Ectodermal cell (in vitro differentiated cells): Measurements from ENCODE around the gene RHBDL1.
"Not testable (repeated sequence)": the region's sequence is repeated elsewhere in the genome, so short reads cannot be mapped to it uniquely, and the experiment has no call there.

Source experiments
- H3K27ac ChIP-seq: 2 replicates; pipeline ENCODE4 v1.7.0; 2013; ENCODE audit warnings: mild to moderate bottlenecking, low read depth, low read length; ENCODE audit not compliant: insufficient read depth, poor library complexity, severe bottlenecking
- H3K27me3 ChIP-seq: 2 replicates; pipeline ENCODE4 v1.7.0; 2013; ENCODE audit warnings: mild to moderate bottlenecking, low read length; ENCODE audit not compliant: insufficient read depth, control insufficient read depth, poor library complexity, severe bottlenecking
- H3K36me3 ChIP-seq: one replicate; pipeline ENCODE4 v1.7.0; 2013; ENCODE audit warnings: low read length; ENCODE audit not compliant: control insufficient read depth, insufficient read depth
- H3K4me1 ChIP-seq: one replicate; pipeline ENCODE4 v1.7.0; 2013; ENCODE audit warnings: low read length; ENCODE audit not compliant: control insufficient read depth, insufficient read depth
- H3K4me3 ChIP-seq: 2 replicates; pipeline ENCODE4 v1.7.0; 2013; ENCODE audit warnings: low read depth, low read length, control low read depth; ENCODE audit not compliant: insufficient read depth
- H3K9me3 ChIP-seq: 2 replicates; pipeline ENCODE4 v1.7.0; 2013; ENCODE audit warnings: mild to moderate bottlenecking, low read length, moderate library complexity; ENCODE audit not compliant: control insufficient read depth
- WGBS, 2 experiments: methylation state at CpG; one replicate each; pipeline ENCODE4 v1.1.7; 2013; ENCODE audit warnings: missing lambda C conversion rate in 2 of 2; 5-methylcytosine and 5-hydroxymethylcytosine counted together

Gene RHBDL1

GRCh38 chr16:707062-707538 is 31.6 kb downstream of the RHBDL1 start:
- H3K4me1 ChIP-seq = peaks cover 37% of the 10 kb centered on the region
- no peak overlapping the region for H3K27ac ChIP-seq
- no peak overlapping the region for H3K4me3 ChIP-seq
- no peaks in the 10 kb centered on the region for H3K36me3 ChIP-seq
- no peaks in the 10 kb centered on the region for H3K9me3 ChIP-seq
- 44 to 47% methylated on average over 14 of the region's 14 CpGs for WGBS, 2 experiments
- H3K27me3 ChIP-seq = peaks cover 94% of the 10 kb centered on the region

- no peaks in the 10 kb centered on the region for H3K36me3 ChIP-seq
- H3K9me3 ChIP-seq = no peaks in the 10 kb centered on the region
- no peak overlapping the region for H3K27ac ChIP-seq
- 61 to 71% methylated on average over 3 of the region's 3 CpGs for WGBS, 2 experiments
- H3K4me1 ChIP-seq = peaks cover 37% of the 10 kb centered on the region
- no peak overlapping the region for H3K4me3 ChIP-seq
- peaks cover 93% of the 10 kb centered on the region for H3K27me3 ChIP-seq
These were observed 32.5 kb downstream of the RHBDL1 start for GRCh38 chr16:708019-708418.

- Histone ChIP-seq H3K9me3 (no peaks in the 10 kb centered on the region), H3K27ac (no peak overlapping the region), H3K27me3 (peaks cover 90% of the 10 kb centered on the region), H3K4me1 (peaks cover 37% of the 10 kb centered on the region), H3K36me3 (no peaks in the 10 kb centered on the region), H3K4me3 (no peak overlapping the region)
- 76 to 84% methylated on average over 3 of the region's 4 CpGs for WGBS, 2 experiments
These were observed 33.5 kb downstream of the RHBDL1 start for GRCh38 chr16:708959-709358.

GRCh38 chr16:709566-710499 is 34.4 kb downstream of the RHBDL1 start:
- peaks cover 39% of the 10 kb centered on the region for H3K4me1 ChIP-seq
- peaks cover 88% of the 10 kb centered on the region for H3K27me3 ChIP-seq
- H3K27ac ChIP-seq = peak overlapping the region; percentile 89
- H3K4me3 ChIP-seq = no peak overlapping the region
- WGBS, 2 experiments = 40 to 42% methylated on average over 30 of the region's 30 CpGs
- H3K36me3 ChIP-seq = no peaks in the 10 kb centered on the region
- H3K9me3 ChIP-seq = no peaks in the 10 kb centered on the region

- 84 to 85% methylated on average over 21 of the region's 21 CpGs for WGBS, 2 experiments
- H3K4me1 ChIP-seq = peaks cover 36% of the 10 kb centered on the region
- no peak overlapping the region for H3K4me3 ChIP-seq
- peak overlapping the region; percentile 89 for H3K27ac ChIP-seq
- no peaks in the 10 kb centered on the region for H3K36me3 ChIP-seq
- peaks cover 80% of the 10 kb centered on the region for H3K27me3 ChIP-seq
- no peaks in the 10 kb centered on the region for H3K9me3 ChIP-seq
These were observed 35.1 kb downstream of the RHBDL1 start for GRCh38 chr16:710500-711075.

GRCh38 chr16:711084-711483 is 35.6 kb downstream of the RHBDL1 start:
- Histone ChIP-seq H3K36me3 (no peaks in the 10 kb centered on the region), H3K9me3 (no peaks in the 10 kb centered on the region), H3K27me3 (peaks cover 75% of the 10 kb centered on the region), H3K4me3 (no peak overlapping the region), H3K4me1 (peaks cover 36% of the 10 kb centered on the region), H3K27ac (no peak overlapping the region)
- WGBS, 2 experiments = 85 to 87% methylated on average over 12 of the region's 12 CpGs

- Histone ChIP-seq H3K4me3 (no peak overlapping the region), H3K27ac (no peak overlapping the region), H3K9me3 (no peaks in the 10 kb centered on the region), H3K36me3 (no peaks in the 10 kb centered on the region), H3K27me3 (peaks cover 69% of the 10 kb centered on the region), H3K4me1 (peaks cover 35% of the 10 kb centered on the region)
- 18 to 21% methylated on average over 23 to 25 of the region's 25 CpGs for WGBS, 2 experiments
These were observed 36.3 kb downstream of the RHBDL1 start for GRCh38 chr16:711548-712320.

GRCh38 chr16:712740-713250 is 37.3 kb downstream of the RHBDL1 start:
- H3K4me1 ChIP-seq = peaks cover 44% of the 10 kb centered on the region
- peaks cover 58% of the 10 kb centered on the region for H3K27me3 ChIP-seq
- H3K9me3 ChIP-seq, H3K36me3 ChIP-seq, H3K4me3 ChIP-seq, H3K27ac ChIP-seq: not testable (repeated sequence)
- 46 to 53% methylated on average over 12 to 13 of the region's 13 CpGs for WGBS, 2 experiments

GRCh38 chr16:714079-714478 is 38.6 kb downstream of the RHBDL1 start:
- WGBS, 2 experiments = 90% methylated on average over 11 of the region's 11 CpGs
- Histone ChIP-seq H3K36me3 (no peaks in the 10 kb centered on the region), H3K4me3 (no peak overlapping the region), H3K9me3 (no peaks in the 10 kb centered on the region), H3K27ac (no peak overlapping the region), H3K27me3 (peaks cover 45% of the 10 kb centered on the region), H3K4me1 (peaks cover 57% of the 10 kb centered on the region)
